NCI-H146 (cell line): Measurements from ENCODE around the gene PITHD1.
"Not testable (repeated sequence)": the region's sequence is repeated elsewhere in the genome, so short reads cannot be mapped to it uniquely, and the experiment has no call there.

Experiments
- DNase-seq: peaks from one replicate; lab custom pipeline; 2025; lab: John Stamatoyannopoulos, UW

The PITHD1 gene

GRCh38 chr1:23777979-23778814 is at the start of gene PITHD1:
Gene PITHD1, plus strand, starts transcription at chr1:23778418. Its CDS starts 98 bp downstream, at chr1:23778516.
- peak; percentile 86 for DNase-seq

- DNase-seq = no peak
Measured at GRCh38 chr1:23732363-23733224, 45.6 kb upstream of the PITHD1 start.

GRCh38 chr1:23733281-23733680 is 44.9 kb upstream of the PITHD1 start:
- not testable (repeated sequence) for DNase-seq

GRCh38 chr1:23736437-23737134 is 41.6 kb upstream of the PITHD1 start:
- no peak for DNase-seq

- no peak for DNase-seq
Measured at GRCh38 chr1:23741609-23742008, 36.6 kb upstream of the PITHD1 start.

- DNase-seq = no peak
Measured at GRCh38 chr1:23742670-23743286, 35.4 kb upstream of the PITHD1 start.

GRCh38 chr1:23743287-23744152 is 34.7 kb upstream of the PITHD1 start, which contains the start of gene ELOA:
Gene ELOA, plus strand, starts transcription at chr1:23743471. Its CDS starts 33 bp downstream, at chr1:23743504.
- DNase-seq = peak; percentile 66

GRCh38 chr1:23745515-23745914 is 32.7 kb upstream of the PITHD1 start:
- DNase-seq = no peak

GRCh38 chr1:23748016-23748415 is 30.2 kb upstream of the PITHD1 start:
- DNase-seq = no peak

- DNase-seq = peak; percentile 20
Measured at GRCh38 chr1:23751050-23751814, 27.0 kb upstream of the PITHD1 start.

GRCh38 chr1:23751815-23752200 is 26.4 kb upstream of the PITHD1 start:
- DNase-seq = no peak

- no peak for DNase-seq
Measured at GRCh38 chr1:23752909-23753308, 25.3 kb upstream of the PITHD1 start.

GRCh38 chr1:23756676-23757075 is 21.5 kb upstream of the PITHD1 start:
- no peak for DNase-seq

- DNase-seq = no peak
Measured at GRCh38 chr1:23757812-23758211, 20.4 kb upstream of the PITHD1 start.

- DNase-seq = no peak
Measured at GRCh38 chr1:23759277-23759676, 18.9 kb upstream of the PITHD1 start.

GRCh38 chr1:23763041-23763577 is 15.1 kb upstream of the PITHD1 start:
- no peak for DNase-seq

GRCh38 chr1:23768733-23769132 is 9.5 kb upstream of the PITHD1 start:
- DNase-seq = no peak

- peak; percentile 50 for DNase-seq
Measured at GRCh38 chr1:23772049-23772853, 6.0 kb upstream of the PITHD1 start.

- no peak for DNase-seq
Measured at GRCh38 chr1:23772854-23773242, 5.4 kb upstream of the PITHD1 start.
